ENCODE results near the gene DCBLD1. TPM values are rescaled to one million over a fixed set of nuclear protein-coding genes. Genes with fewer than 3 reads are reported as not detected.
"Not testable (repeated sequence)": the region's sequence is repeated elsewhere in the genome, so short reads cannot be mapped to it uniquely, and the experiment has no call there.

Gene DCBLD1
- total and polyA plus RNA-seq, 11 donors, result 2.9 to 11.4 (median 4.0) TPM

DNA sequence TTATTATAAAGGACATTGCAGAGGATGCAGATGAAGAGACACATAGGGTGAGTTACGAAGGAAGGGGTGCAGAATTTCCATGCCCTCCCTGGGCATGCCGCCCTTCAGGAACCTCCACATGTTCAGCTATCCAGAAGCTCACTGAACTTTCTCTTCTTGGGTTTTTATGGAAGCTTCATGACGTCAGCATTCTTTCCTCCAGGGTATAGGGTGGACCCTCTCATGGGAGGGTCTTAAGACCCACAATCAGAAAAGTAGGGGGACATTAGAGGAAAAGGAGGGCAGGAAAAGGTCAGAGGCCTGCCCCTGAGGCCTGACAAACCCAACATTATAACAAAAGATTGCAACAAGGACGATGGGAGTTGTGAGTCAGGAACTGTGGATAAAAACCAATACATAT is 14.6 kb upstream of the DCBLD1 start:
- ATAC-seq, result no peak
- Histone ChIP-seq H3K9me3 (no peaks in the 10 kb centered on the region), H3K4me1 (no peaks in the 10 kb centered on the region), H3K27me3 (no peaks in the 10 kb centered on the region), H3K4me3 (no peak overlapping the region), H3K27ac (no peak overlapping the region), H3K36me3 (no peaks in the 10 kb centered on the region)
- intact Hi-C loops (cut with DNase I), result no loop called here
- no peak for DNase-seq
- WGBS, 4 donors, result 72 to 83% (median 79%) methylated on average over 4 of the region's 4 CpGs
- TF ChIP-seq, protein P1, sequence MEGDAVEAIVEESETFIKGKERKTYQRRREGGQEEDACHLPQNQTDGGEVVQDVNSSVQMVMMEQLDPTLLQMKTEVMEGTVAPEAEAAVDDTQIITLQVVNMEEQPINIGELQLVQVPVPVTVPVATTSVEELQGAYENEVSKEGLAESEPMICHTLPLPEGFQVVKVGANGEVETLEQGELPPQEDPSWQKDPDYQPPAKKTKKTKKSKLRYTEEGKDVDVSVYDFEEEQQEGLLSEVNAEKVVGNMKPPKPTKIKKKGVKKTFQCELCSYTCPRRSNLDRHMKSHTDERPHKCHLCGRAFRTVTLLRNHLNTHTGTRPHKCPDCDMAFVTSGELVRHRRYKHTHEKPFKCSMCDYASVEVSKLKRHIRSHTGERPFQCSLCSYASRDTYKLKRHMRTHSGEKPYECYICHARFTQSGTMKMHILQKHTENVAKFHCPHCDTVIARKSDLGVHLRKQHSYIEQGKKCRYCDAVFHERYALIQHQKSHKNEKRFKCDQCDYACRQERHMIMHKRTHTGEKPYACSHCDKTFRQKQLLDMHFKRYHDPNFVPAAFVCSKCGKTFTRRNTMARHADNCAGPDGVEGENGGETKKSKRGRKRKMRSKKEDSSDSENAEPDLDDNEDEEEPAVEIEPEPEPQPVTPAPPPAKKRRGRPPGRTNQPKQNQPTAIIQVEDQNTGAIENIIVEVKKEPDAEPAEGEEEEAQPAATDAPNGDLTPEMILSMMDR (IDR thresholded peaks at IDR 0.05), result no peak
- TF ChIP-seq POLR2A (IDR thresholded peaks at IDR 0.05), result no peak

DNA sequence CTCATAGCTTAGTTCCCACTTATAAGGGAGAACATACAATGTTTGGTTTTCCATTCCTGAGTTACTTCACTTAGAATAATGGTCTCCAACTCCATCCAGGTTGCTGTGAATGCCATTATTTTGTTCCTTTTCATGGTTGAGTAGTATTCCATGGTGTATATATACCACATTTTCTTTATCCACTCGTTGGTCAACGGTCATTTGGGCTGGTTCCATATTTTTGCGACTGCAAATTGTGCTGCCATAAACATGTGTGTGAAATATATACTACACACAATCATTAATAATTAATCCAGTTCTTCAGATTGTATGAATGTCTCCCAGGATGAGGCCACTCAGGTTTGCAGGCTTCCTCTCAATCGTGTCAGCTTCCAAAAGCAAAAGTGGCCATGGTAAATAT is 13.9 kb upstream of the DCBLD1 start:
- H3K4me3 ChIP-seq; intact Hi-C loops (cut with DNase I); DNase-seq; H3K4me1 ChIP-seq; H3K27me3 ChIP-seq; H3K27ac ChIP-seq; H3K9me3 ChIP-seq; H3K36me3 ChIP-seq; ATAC-seq: not testable (repeated sequence)
- 79 to 92% (median 89%) methylated on average over 4 of the region's 4 CpGs for WGBS, 4 donors

DNA sequence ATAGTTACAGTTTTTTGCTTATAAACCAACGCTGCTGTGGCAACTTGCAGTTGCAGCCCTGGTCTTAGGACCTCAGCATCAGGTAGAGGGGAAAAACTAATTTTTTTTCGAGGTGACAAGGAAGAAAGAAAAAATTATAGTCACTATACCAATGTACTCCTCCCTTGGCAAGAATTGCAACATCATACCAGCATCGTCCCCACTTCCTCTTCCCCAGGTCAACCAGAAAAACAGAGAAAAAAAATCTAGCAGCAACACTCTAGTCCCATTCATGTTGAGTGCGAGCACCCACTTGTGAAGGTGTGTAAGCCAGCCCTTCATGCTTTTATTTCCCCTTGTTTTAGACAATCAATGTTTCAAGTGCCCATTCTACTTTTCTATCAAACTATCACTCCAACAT is 13.1 kb upstream of the DCBLD1 start:
- ATAC-seq (no peak), DNase-seq (no peak)
- intact Hi-C loops (cut with DNase I), result no loop called here
- no peaks in the 10 kb centered on the region for H3K4me1 ChIP-seq
- WGBS, 4 donors, result 68 to 76% (median 73%) methylated on average over 4 of the region's 4 CpGs
- no peaks in the 10 kb centered on the region for H3K36me3 ChIP-seq
- no peak overlapping the region for H3K4me3 ChIP-seq
- no peak for TF ChIP-seq POLR2A (IDR thresholded peaks at IDR 0.05)
- TF ChIP-seq, protein P1 (IDR thresholded peaks at IDR 0.05), result no peak
- H3K27me3 ChIP-seq, result no peaks in the 10 kb centered on the region
- no peak overlapping the region for H3K27ac ChIP-seq
- no peaks in the 10 kb centered on the region for H3K9me3 ChIP-seq

DNA sequence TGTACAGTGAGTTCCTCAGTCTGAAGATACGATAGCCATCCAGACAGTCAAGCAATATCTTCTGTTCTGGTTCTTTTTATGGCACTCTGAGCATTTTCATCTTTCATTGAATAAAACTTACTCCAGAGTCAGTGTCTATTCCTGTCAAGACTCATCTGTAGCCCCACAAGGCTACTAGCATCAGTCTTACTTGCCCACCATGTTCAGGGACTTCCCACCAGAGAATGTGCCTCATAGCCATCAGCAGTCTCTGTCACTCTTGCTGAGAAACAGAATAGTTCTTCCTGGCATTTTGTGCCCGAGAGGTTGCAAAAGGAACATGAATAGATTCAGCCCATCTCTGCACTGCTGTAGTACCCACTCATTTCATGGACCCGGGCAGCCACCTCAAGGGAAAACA is 12.7 kb upstream of the DCBLD1 start:
- ATAC-seq (no peak), DNase-seq (no peak)
- TF ChIP-seq POLR2A (IDR thresholded peaks at IDR 0.05), result no peak
- intact Hi-C loops (cut with DNase I), result no loop called here
- Histone ChIP-seq H3K4me1 (no peaks in the 10 kb centered on the region), H3K27me3 (no peaks in the 10 kb centered on the region), H3K36me3 (no peaks in the 10 kb centered on the region), H3K9me3 (no peaks in the 10 kb centered on the region), H3K27ac (no peak overlapping the region), H3K4me3 (no peak overlapping the region)
- WGBS, 4 donors, result 84 to 91% (median 89%) methylated on average over 3 of the region's 3 CpGs

DNA sequence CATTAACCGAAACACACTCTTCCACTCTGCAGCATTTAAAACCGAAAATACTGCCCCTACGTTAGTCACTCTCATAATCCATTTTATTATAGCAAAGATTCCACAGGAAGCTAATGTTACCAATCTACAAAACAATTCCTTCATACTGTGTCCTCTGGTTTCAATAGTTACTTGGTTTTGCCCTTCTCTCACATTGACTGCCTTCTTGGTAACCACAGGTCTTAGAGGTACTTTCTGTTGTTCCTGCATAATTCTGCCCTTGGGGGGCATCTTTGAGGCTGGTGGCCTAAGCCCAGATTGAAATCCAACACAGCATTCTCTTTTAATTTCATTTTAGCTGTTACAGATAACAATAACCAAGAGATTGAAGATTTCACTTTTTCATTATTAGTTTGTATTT is 9.8 kb upstream of the DCBLD1 start:
- 89 to 95% (median 94%) methylated on average over 3 of the region's 3 CpGs for WGBS, 4 donors
- no peak for TF ChIP-seq POLR2A (IDR thresholded peaks at IDR 0.05)
- TF ChIP-seq, protein P1 (IDR thresholded peaks at IDR 0.05), result no peak
- Histone ChIP-seq H3K27ac (no peak overlapping the region), H3K9me3 (no peaks in the 10 kb centered on the region), H3K4me1 (no peaks in the 10 kb centered on the region), H3K36me3 (no peaks in the 10 kb centered on the region), H3K27me3 (no peaks in the 10 kb centered on the region), H3K4me3 (no peak overlapping the region)
- intact Hi-C loops (cut with DNase I), result no loop called here
- no peak for DNase-seq
- no peak for ATAC-seq

All from heart left ventricle (tissue), 16 donors.